ENCODE measurements around the gene EPB41L4A.

DNA sequence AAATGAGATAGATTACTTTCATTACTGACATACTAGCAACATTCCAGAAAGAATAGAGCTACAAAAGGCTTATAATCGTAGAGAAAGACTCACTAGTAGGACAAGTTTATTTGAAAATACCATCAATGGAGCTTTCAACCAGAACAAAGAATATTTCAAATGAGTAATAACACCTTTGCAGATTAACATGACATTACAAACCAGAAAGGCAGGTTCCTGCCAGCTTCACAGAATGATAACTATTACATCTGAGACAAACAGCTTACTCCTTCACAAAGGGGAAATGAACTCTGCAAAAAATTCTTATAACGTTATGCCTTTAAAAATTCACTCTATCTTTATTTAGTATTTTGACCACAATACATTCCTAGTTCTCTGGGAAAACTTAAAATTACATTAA is 103.1 kb downstream of the EPB41L4A start:
- TF ChIP-seq, protein P1, sequence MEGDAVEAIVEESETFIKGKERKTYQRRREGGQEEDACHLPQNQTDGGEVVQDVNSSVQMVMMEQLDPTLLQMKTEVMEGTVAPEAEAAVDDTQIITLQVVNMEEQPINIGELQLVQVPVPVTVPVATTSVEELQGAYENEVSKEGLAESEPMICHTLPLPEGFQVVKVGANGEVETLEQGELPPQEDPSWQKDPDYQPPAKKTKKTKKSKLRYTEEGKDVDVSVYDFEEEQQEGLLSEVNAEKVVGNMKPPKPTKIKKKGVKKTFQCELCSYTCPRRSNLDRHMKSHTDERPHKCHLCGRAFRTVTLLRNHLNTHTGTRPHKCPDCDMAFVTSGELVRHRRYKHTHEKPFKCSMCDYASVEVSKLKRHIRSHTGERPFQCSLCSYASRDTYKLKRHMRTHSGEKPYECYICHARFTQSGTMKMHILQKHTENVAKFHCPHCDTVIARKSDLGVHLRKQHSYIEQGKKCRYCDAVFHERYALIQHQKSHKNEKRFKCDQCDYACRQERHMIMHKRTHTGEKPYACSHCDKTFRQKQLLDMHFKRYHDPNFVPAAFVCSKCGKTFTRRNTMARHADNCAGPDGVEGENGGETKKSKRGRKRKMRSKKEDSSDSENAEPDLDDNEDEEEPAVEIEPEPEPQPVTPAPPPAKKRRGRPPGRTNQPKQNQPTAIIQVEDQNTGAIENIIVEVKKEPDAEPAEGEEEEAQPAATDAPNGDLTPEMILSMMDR (IDR thresholded peaks at IDR 0.05): no peak
- TF ChIP-seq POLR2AphosphoS5 (IDR thresholded peaks at IDR 0.05; ENCODE audit: insufficient read depth in 1 of 2, low read depth in 1 of 2) (no peak), POLR2A (IDR thresholded peaks at IDR 0.05) (no peak)
